GM23338 (cell line): Measurements from ENCODE around the gene STK39. TPM values are rescaled to one million over a fixed set of nuclear protein-coding genes. Genes with fewer than 3 reads are reported as not detected.
"Not testable (repeated sequence)": the region's sequence is repeated elsewhere in the genome, so short reads cannot be mapped to it uniquely, and the experiment has no call there.

ENCODE experiments used
- ATAC-seq: fragments of 200-7000 bp; cut with Tn5 transposase; 3 replicates; pipeline ENCODE4 v1.9.1; 2020
- DNase-seq: peaks from one replicate; pipeline ENCODE4 v3.0.0-alpha.2; 2015; ENCODE audit warnings: low spot score
- H2AFZ ChIP-seq: fragments of 200-600 bp; sonication (generic); 2 replicates; pipeline ENCODE4 v1.8.0; 2016; ENCODE audit warnings: antibody characterized with exemption, mild to moderate bottlenecking, moderate library complexity
- H3F3A ChIP-seq: fragments of 200-600 bp; sonication (generic); replicated peaks from 2 replicates; pipeline ENCODE4 v1.8.0; 2017; ENCODE audit warnings: antibody characterized with exemption, mixed run types, low read depth
- H3K27ac ChIP-seq: fragments of 200-600 bp; sonication (generic); 2 replicates; pipeline ENCODE4 v1.6.1; 2016; ENCODE audit warnings: low read depth
- H3K27me3 ChIP-seq: fragments of 200-600 bp; sonication (generic); 2 replicates; pipeline ENCODE4 v1.8.0; 2016; ENCODE audit warnings: mild to moderate bottlenecking, mixed run types, moderate library complexity; ENCODE audit not compliant: insufficient read depth
- H3K36me3 ChIP-seq: fragments of 200-600 bp; sonication (generic); 2 replicates; pipeline ENCODE4 v1.8.0; 2016; ENCODE audit warnings: mild to moderate bottlenecking; ENCODE audit not compliant: insufficient read depth
- H3K4me1 ChIP-seq: fragments of 200-600 bp; sonication (generic); 2 replicates; pipeline ENCODE4 v1.8.0; 2016; ENCODE audit warnings: mild to moderate bottlenecking, moderate library complexity; ENCODE audit not compliant: insufficient read depth
- H3K4me2 ChIP-seq: fragments of 200-600 bp; sonication (generic); 2 replicates; pipeline ENCODE4 v1.7.1; 2017; ENCODE audit warnings: mixed run types
- H3K4me3 ChIP-seq: fragments of 200-600 bp; sonication (generic); 2 replicates; pipeline ENCODE4 v1.6.1; 2016; ENCODE audit warnings: mixed run types
- H3K79me2 ChIP-seq: fragments of 200-600 bp; sonication (generic); replicated peaks from 2 replicates; pipeline ENCODE4 v1.8.0; 2017; ENCODE audit warnings: mild to moderate bottlenecking; ENCODE audit not compliant: insufficient read depth
- H3K9me2 ChIP-seq: fragments of 200-600 bp; sonication (generic); 2 replicates; pipeline ENCODE4 v1.8.0; 2017; ENCODE audit not compliant: insufficient read depth
- H4K20me1 ChIP-seq: fragments of 200-600 bp; sonication (generic); replicated peaks from 2 replicates; pipeline ENCODE4 v1.8.0; 2017; ENCODE audit warnings: mild to moderate bottlenecking; ENCODE audit not compliant: insufficient read depth
- H3K27ac Mint-ChIP-seq: 2 replicates; pipeline ENCODE4 v1.8.0; 2020; ENCODE audit warnings: inconsistent platforms, mild to moderate bottlenecking, moderate library complexity, mixed read lengths
- H3K27me3 Mint-ChIP-seq: 3 replicates; pipeline ENCODE4 v1.8.0; 2022; ENCODE audit warnings: low read depth, mild to moderate bottlenecking, moderate library complexity, mixed read lengths, inconsistent platforms; ENCODE audit not compliant: insufficient read depth, poor library complexity
- H3K36me3 Mint-ChIP-seq: 3 replicates; pipeline ENCODE4 v1.8.0; 2021; ENCODE audit warnings: low read depth, mild to moderate bottlenecking, inconsistent platforms, moderate library complexity, mixed read lengths
- H3K4me1 Mint-ChIP-seq: 3 replicates; pipeline ENCODE4 v1.8.0; 2020; ENCODE audit warnings: mild to moderate bottlenecking, inconsistent platforms, mixed read lengths
- H3K4me3 Mint-ChIP-seq: 3 replicates; pipeline ENCODE4 v1.8.0; 2021; ENCODE audit warnings: moderate library complexity, mild to moderate bottlenecking, inconsistent platforms, mixed read lengths
- H3K9me3 Mint-ChIP-seq: 3 replicates; pipeline ENCODE4 v1.8.0; 2020; ENCODE audit warnings: moderate library complexity, mild to moderate bottlenecking, inconsistent platforms, mixed read lengths
- CTCF ChIP-seq, 2 experiments: fragments of 200-600 bp in 1 of 2; sonication (generic) in 1 of 2; conservative IDR thresholded peaks; 2 replicates each; pipeline versions ENCODE4 v1.5.1 to v1.6.1; 2016 to 2017; ENCODE audit warnings: antibody characterized with exemption in 2 of 2, low read depth in 2 of 2, mild to moderate bottlenecking in 2 of 2, moderate library complexity in 1 of 2
- EZH2 ChIP-seq: fragments of 200-600 bp; sonication (generic); IDR thresholded peaks from one replicate; pipeline ENCODE4 v1.8.0; 2017; ENCODE audit warnings: antibody characterized with exemption, mild to moderate bottlenecking, low read depth; ENCODE audit not compliant: unreplicated experiment
- EZH2phosphoT487 ChIP-seq: fragments of 200-600 bp; sonication (generic); IDR thresholded peaks from one replicate; pipeline ENCODE4 v1.8.1; 2018; ENCODE audit warnings: antibody characterized with exemption; ENCODE audit not compliant: unreplicated experiment
- JUNB ChIP-seq: IDR thresholded peaks from one replicate; pipeline ENCODE4 v1.6.1; 2016; ENCODE audit warnings: antibody characterized with exemption; ENCODE audit not compliant: unreplicated experiment
- POLR2AphosphoS5 ChIP-seq: IDR thresholded peaks from 2 replicates; pipeline ENCODE4 v1.6.1; 2016; ENCODE audit warnings: antibody characterized with exemption, low read depth
- REST ChIP-seq: IDR thresholded peaks from one replicate; pipeline ENCODE4 v1.6.1; 2018; ENCODE audit warnings: antibody characterized with exemption; ENCODE audit not compliant: unreplicated experiment
- STAT1 ChIP-seq: IDR thresholded peaks from one replicate; pipeline ENCODE4 v1.6.1; 2016; ENCODE audit warnings: antibody characterized with exemption; ENCODE audit not compliant: unreplicated experiment
- ZNF114 ChIP-seq: fragments of 250-450 bp; sonication (Bioruptor Pico); IDR thresholded peaks from 2 replicates; pipeline ENCODE4 v1.5.0; 2020; ENCODE audit warnings: mild to moderate bottlenecking, moderate library complexity
- ZNF331 ChIP-seq: fragments of 250-450 bp; sonication (Bioruptor Pico); IDR thresholded peaks from 2 replicates; pipeline ENCODE4 v1.5.0; 2020; ENCODE audit warnings: low read depth, mild to moderate bottlenecking, moderate library complexity
- polyA plus RNA-seq: library from polyadenylated mRNA; unstranded; fragments of >200 nt; fragmentation: Nextera tagmentation; extraction: Ambion mirVana; gene quantifications from 2 replicates; pipeline ENCODE4 v1.2.1, GENCODE V29; 2016
- total RNA-seq: library from RNA; depleted of rRNA; stranded (reverse); fragments of >200 nt; shearing (Covaris generic); gene quantifications from 2 replicates; pipeline ENCODE4 v1.2.3, GENCODE V29; 2014

Gene STK39
- total and polyA plus RNA-seq, 2 experiments from 2014 or later, result 9.5 to 16.9 TPM

GRCh38 chr2:168084288-168084687 lies 163.1 kb downstream of the STK39 start:
- no peak overlapping the region for H2AFZ ChIP-seq
- H3F3A ChIP-seq, result no peaks in the 10 kb centered on the region
- H3K36me3 Mint-ChIP-seq, result peaks cover 5% of the 10 kb centered on the region; the same call in 2 of the 3 replicates
- H3K36me3 ChIP-seq, result no peaks in the 10 kb centered on the region
- peaks cover 7% of the 10 kb centered on the region; the same call in 1 of the 2 replicates for H3K4me1 ChIP-seq
- TF ChIP-seq STAT1, result no peak
- peak in 1 of 2 experiments; percentile 31; a peak in 2 of 4 replicates for TF ChIP-seq CTCF (conservative IDR thresholded peaks at IDR 0.05; ENCODE audit: low read depth in 2 of 2)
- no peak for TF ChIP-seq JUNB
- TF ChIP-seq REST, result no peak
- TF ChIP-seq POLR2AphosphoS5, result no peak
- TF ChIP-seq EZH2phosphoT487, result no peak
- TF ChIP-seq ZNF331 (CRISPR knock-in tag), result no peak
- no peak for TF ChIP-seq EZH2
- TF ChIP-seq ZNF114 (CRISPR knock-in tag), result no peak
- peaks cover 5% of the 10 kb centered on the region for H3K4me1 Mint-ChIP-seq
- ATAC-seq (no peak), DNase-seq (peak; percentile 10)
- no peak overlapping the region for H3K27ac ChIP-seq
- no peaks in the 10 kb centered on the region for H4K20me1 ChIP-seq
- no peaks in the 10 kb centered on the region; the same call in 1 of the 3 replicates for H3K9me3 Mint-ChIP-seq
- no peak overlapping the region for H3K27ac Mint-ChIP-seq
- H3K9me2 ChIP-seq, result no peaks in the 10 kb centered on the region
- peaks cover 2% of the 10 kb centered on the region for H3K27me3 Mint-ChIP-seq
- no peak overlapping the region for H3K4me2 ChIP-seq
- no peaks in the 10 kb centered on the region for H3K79me2 ChIP-seq
- H3K4me3 Mint-ChIP-seq, result no peak overlapping the region
- H3K27me3 ChIP-seq, result no peaks in the 10 kb centered on the region
- H3K4me3 ChIP-seq, result no peak overlapping the region

- H3K4me3 Mint-ChIP-seq, H3K4me2 ChIP-seq, ATAC-seq, H4K20me1 ChIP-seq, DNase-seq, H3K4me1 ChIP-seq, H3K4me1 Mint-ChIP-seq, H3F3A ChIP-seq, H3K36me3 ChIP-seq, H3K36me3 Mint-ChIP-seq, H3K9me2 ChIP-seq, H2AFZ ChIP-seq, H3K4me3 ChIP-seq, H3K79me2 ChIP-seq, H3K27ac Mint-ChIP-seq, H3K27me3 ChIP-seq, H3K27me3 Mint-ChIP-seq, H3K27ac ChIP-seq, H3K9me3 Mint-ChIP-seq: not testable (repeated sequence)
Measured at GRCh38 chr2:168081452-168081851, 165.9 kb downstream of the STK39 start.
